PFSK-1 (cell line): ENCODE measurements around the gene CHID1.

Source experiments
- POLR2AphosphoS5 ChIP-seq: IDR thresholded peaks from 2 replicates; pipeline ENCODE4 v1.6.1; 2012; ENCODE audit warnings: low read depth, mild to moderate bottlenecking, control low read depth, low read length, moderate library complexity
- SIN3A ChIP-seq: IDR thresholded peaks from 2 replicates; pipeline ENCODE4 v1.6.1; 2012; ENCODE audit warnings: mild to moderate bottlenecking, low read length, moderate library complexity, borderline replicate concordance; ENCODE audit not compliant: insufficient read depth
- TAF1 ChIP-seq: IDR thresholded peaks from 2 replicates; pipeline ENCODE4 v1.6.1; 2012; ENCODE audit warnings: low read length, control low read depth, borderline replicate concordance; ENCODE audit not compliant: insufficient read depth
- TF ChIP-seq, protein P1 (sequence below), 2 experiments: IDR thresholded peaks; 2 replicates each; pipeline versions ENCODE4 v1.6.1 to v1.8.0; 2011 to 2012; ENCODE audit warnings: low read depth in 2 of 2, low read length in 2 of 2, control low read depth in 1 of 2, inconsistent platforms in 1 of 2, mild to moderate bottlenecking in 1 of 2, moderate library complexity in 1 of 2; ENCODE audit not compliant: insufficient read depth in 1 of 2

DNA sequence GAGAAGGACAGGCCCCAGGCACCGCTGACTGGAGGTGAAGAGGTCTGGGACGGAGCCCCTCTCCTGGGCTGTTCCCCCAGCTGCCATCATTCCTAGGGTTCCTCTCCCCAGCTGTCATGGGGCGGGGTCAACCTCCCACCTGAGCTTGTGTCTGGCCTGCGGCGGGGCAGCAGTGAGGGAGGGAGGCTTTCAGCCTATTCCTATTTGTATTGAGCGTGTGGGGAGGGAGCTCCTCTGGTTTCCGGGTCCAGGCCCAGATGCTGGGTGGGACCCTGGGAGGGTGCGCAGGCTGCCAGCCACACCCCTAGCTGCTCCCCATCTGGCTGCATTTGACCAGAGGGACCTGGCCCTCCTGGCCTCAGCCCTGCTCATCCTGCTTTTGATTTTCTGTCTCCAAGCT lies 54.2 kb downstream of the CHID1 start:
- TF ChIP-seq, protein P1, sequence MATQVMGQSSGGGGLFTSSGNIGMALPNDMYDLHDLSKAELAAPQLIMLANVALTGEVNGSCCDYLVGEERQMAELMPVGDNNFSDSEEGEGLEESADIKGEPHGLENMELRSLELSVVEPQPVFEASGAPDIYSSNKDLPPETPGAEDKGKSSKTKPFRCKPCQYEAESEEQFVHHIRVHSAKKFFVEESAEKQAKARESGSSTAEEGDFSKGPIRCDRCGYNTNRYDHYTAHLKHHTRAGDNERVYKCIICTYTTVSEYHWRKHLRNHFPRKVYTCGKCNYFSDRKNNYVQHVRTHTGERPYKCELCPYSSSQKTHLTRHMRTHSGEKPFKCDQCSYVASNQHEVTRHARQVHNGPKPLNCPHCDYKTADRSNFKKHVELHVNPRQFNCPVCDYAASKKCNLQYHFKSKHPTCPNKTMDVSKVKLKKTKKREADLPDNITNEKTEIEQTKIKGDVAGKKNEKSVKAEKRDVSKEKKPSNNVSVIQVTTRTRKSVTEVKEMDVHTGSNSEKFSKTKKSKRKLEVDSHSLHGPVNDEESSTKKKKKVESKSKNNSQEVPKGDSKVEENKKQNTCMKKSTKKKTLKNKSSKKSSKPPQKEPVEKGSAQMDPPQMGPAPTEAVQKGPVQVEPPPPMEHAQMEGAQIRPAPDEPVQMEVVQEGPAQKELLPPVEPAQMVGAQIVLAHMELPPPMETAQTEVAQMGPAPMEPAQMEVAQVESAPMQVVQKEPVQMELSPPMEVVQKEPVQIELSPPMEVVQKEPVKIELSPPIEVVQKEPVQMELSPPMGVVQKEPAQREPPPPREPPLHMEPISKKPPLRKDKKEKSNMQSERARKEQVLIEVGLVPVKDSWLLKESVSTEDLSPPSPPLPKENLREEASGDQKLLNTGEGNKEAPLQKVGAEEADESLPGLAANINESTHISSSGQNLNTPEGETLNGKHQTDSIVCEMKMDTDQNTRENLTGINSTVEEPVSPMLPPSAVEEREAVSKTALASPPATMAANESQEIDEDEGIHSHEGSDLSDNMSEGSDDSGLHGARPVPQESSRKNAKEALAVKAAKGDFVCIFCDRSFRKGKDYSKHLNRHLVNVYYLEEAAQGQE (IDR thresholded peaks at IDR 0.05; ENCODE audit: insufficient read depth in 1 of 2, low read depth in 2 of 2, low read length in 2 of 2): no peak
- TF ChIP-seq SIN3A (no peak), POLR2AphosphoS5 (no peak), TAF1 (no peak)
